GM12878 (cell line): ENCODE results near the gene CDH10. TPM values are rescaled to one million over a fixed set of nuclear protein-coding genes. Genes with fewer than 3 reads are reported as not detected.

Experiments
- ATAC-seq: fragments of 200-7000 bp; cut with Tn5 transposase; 3 replicates; pipeline ENCODE4 v1.9.1; 2020; ENCODE audit warnings: mild to moderate bottlenecking, moderate library complexity
- BruUV-seq: library from RNA; stranded (reverse); fragments of 400-500 nt; replicated peaks from 2 replicates; lab custom pipeline; 2021; lab: Mats Ljungman, UMichigan
- CTCF ChIA-PET: fragments of 300-600 bp; sonication (Branson Sonifier 250); formaldehyde crosslinking; extraction: SDS; loops from one replicate; lab custom pipeline; 2021; ENCODE audit warnings: inconsistent platforms; lab: Yijun Ruan, JAX
- POLR2A ChIA-PET: fragments of 350-600 bp; formaldehyde crosslinking; extraction: SDS; loops from one replicate; lab custom pipeline; 2021; ENCODE audit warnings: inconsistent platforms; lab: Charles Lee
- RAD21 ChIA-PET: fragments of 300-600 bp; sonication (Branson Sonifier 250); formaldehyde crosslinking; loops from one replicate; lab custom pipeline; 2023; ENCODE audit warnings: antibody characterized with exemption; ENCODE audit not compliant: unreplicated experiment; lab: Charles Lee
- SMC1A ChIA-PET: fragments of 300-600 bp; sonication (Branson Sonifier 250); formaldehyde crosslinking; loops from one replicate; lab custom pipeline; 2023; ENCODE audit not compliant: unreplicated experiment, uncharacterized antibody; lab: Charles Lee
- DNase-seq: peaks from one replicate; pipeline ENCODE4 v3.0.0-alpha.2; 2011; ENCODE audit warnings: low read depth, low spot score
- FAIRE-seq: peaks from 3 replicates; lab custom pipeline; 2011; peaks lifted over from hg19 to GRCh38; lab: Jason Lieb, UNC
- H2AFZ ChIP-seq: 2 replicates; pipeline ENCODE4 v1.6.0; 2011; ENCODE audit warnings: low read depth, low read length, control low read depth; ENCODE audit not compliant: control insufficient read depth
- H3K27ac ChIP-seq: 2 replicates; pipeline ENCODE4 v1.5.1; 2011; ENCODE audit warnings: control low read depth; ENCODE audit not compliant: control insufficient read depth, insufficient read depth
- H3K27me3 ChIP-seq, 2 experiments: replicated peaks in 1 of 2; 2 replicates each; pipeline versions ENCODE4 v1.6.0 to v1.6.1; 2011; ENCODE audit warnings: low read length in 1 of 2; ENCODE audit not compliant: control insufficient read depth in 2 of 2, insufficient read depth in 2 of 2
- H3K36me3 ChIP-seq, 2 experiments: 2 replicates each; pipeline ENCODE4 v1.5.1; 2011; ENCODE audit warnings: low read length in 1 of 2; ENCODE audit not compliant: control insufficient read depth in 2 of 2, insufficient read depth in 2 of 2
- H3K4me1 ChIP-seq: 2 replicates; pipeline ENCODE4 v1.6.1; 2011; ENCODE audit warnings: mild to moderate bottlenecking, low read length, moderate library complexity, mixed read lengths; ENCODE audit not compliant: control insufficient read depth, insufficient read depth
- H3K4me2 ChIP-seq: 2 replicates; pipeline ENCODE4 v1.6.0; 2011; ENCODE audit warnings: control low read depth; ENCODE audit not compliant: control insufficient read depth, insufficient read depth
- H3K4me3 ChIP-seq: fragments of 200-600 bp; sonication (generic); 2 replicates; pipeline ENCODE4 v1.5.1; 2016
- H3K79me2 ChIP-seq: 2 replicates; pipeline ENCODE4 v1.6.0; 2011; ENCODE audit warnings: low read length; ENCODE audit not compliant: control insufficient read depth, insufficient read depth
- H3K9ac ChIP-seq: 2 replicates; pipeline ENCODE4 v1.8.0; 2011; ENCODE audit warnings: low read length, control low read depth, mixed read lengths; ENCODE audit not compliant: control insufficient read depth, insufficient read depth
- H3K9me3 ChIP-seq: replicated peaks from 3 replicates; pipeline ENCODE4 v1.5.1; 2011; ENCODE audit warnings: mild to moderate bottlenecking, low read length; ENCODE audit not compliant: control insufficient read depth, insufficient read depth
- H4K20me1 ChIP-seq: 2 replicates; pipeline ENCODE4 v1.6.0; 2011; ENCODE audit not compliant: control insufficient read depth, insufficient read depth
- EGR1 ChIP-seq, 2 experiments: IDR thresholded peaks; 1 replicate in 1 of 2; 2 replicates in 1 of 2; pipeline ENCODE4 v1.6.1; 2011 to 2012; ENCODE audit warnings: low read depth in 2 of 2, low read length in 2 of 2, borderline replicate concordance in 1 of 2, mild to moderate bottlenecking in 1 of 2, moderate library complexity in 1 of 2
- HCFC1 ChIP-seq: fragments of 150-350 bp; IDR thresholded peaks from 2 replicates; pipeline ENCODE4 v1.6.1; 2014; ENCODE audit warnings: low read length
- NRF1 ChIP-seq: conservative IDR thresholded peaks from 2 replicates; pipeline ENCODE4 v1.6.1; 2011; ENCODE audit warnings: mild to moderate bottlenecking, low read depth, low read length, improper control_type of control experiment
- TARDBP ChIP-seq: IDR thresholded peaks from 2 replicates; pipeline ENCODE4 v1.6.1; 2016; ENCODE audit warnings: borderline replicate concordance
- ZNF217 ChIP-seq: fragments of 450-650 bp; IDR thresholded peaks from 2 replicates; pipeline ENCODE4 v1.6.1; 2017; ENCODE audit warnings: antibody characterized with exemption, mild to moderate bottlenecking
- WGBS: methylation state at CpG from one replicate; pipeline ENCODE4 v1.1.6; 2016; ENCODE audit warnings: low lambda C conversion rate; ENCODE audit not compliant: insufficient replicate concordance, insufficient coverage; ENCODE audit errors: missing lambda C conversion rate; 5-methylcytosine and 5-hydroxymethylcytosine counted together
- in situ Hi-C: fragments of 300-500 bp; cut with MboI; formaldehyde crosslinking; loops from 9 replicates; pipeline ENCODE4 v1.14.3; 2018; ENCODE audit warnings: mixed read lengths
- intact Hi-C: fragments of 100-400 bp; cut with micrococcal nuclease; formaldehyde crosslinking; loops from one replicate; pipeline ENCODE4 v1.14.2; 2022; ENCODE audit not compliant: unreplicated experiment
- polyA plus RNA-seq, 11 experiments: library from polyadenylated mRNA; depleted of rRNA in 4 of 11; unstranded in 6 of 11; stranded (reverse) in 5 of 11; fragments of >200 nt; fragmentation: Nextera tagmentation in 4 of 11; fragmentation: Illumina TruSeq in 1 of 11; extraction: Ambion mirVana in 4 of 11; extraction: Trizol in 1 of 11; gene quantifications; 1 replicate in 1 of 11; 2 replicates in 10 of 11; pipeline versions ENCODE4 v1.2.1 to v1.2.3, GENCODE V29; 2011 to 2016; ENCODE audit warnings: inconsistent platforms in 2 of 11, missing spikeins in 2 of 11, low read depth in 1 of 11
- total RNA-seq, 4 experiments: library from RNA; depleted of rRNA in 3 of 4; stranded (reverse); fragments of >200 nt in 3 of 4; fragmentation: Illumina TruSeq in 1 of 4; extraction: Trizol in 1 of 4; gene quantifications; 2 replicates each; pipeline versions ENCODE4 v1.2.1 to v1.2.3, GENCODE V29; 2013 to 2021
- TF ChIP-seq, protein P1 (sequence below): IDR thresholded peaks from 2 replicates; pipeline ENCODE4 v1.6.1; 2012; ENCODE audit warnings: low read depth, low read length, improper control_type of control experiment
- TF ChIP-seq, protein P2 (sequence below): IDR thresholded peaks from 2 replicates; pipeline ENCODE4 v1.6.1; 2011; ENCODE audit warnings: mild to moderate bottlenecking, low read depth, low read length, moderate library complexity; ENCODE audit not compliant: insufficient replicate concordance

CDH10 gene
- total and polyA plus RNA-seq, 10 of the 15 experiments (the other 5 are each of a cell fraction or from before 2014, with no cell fraction given) = 0.04 to 0.05 TPM; not detected in 8

DNA sequence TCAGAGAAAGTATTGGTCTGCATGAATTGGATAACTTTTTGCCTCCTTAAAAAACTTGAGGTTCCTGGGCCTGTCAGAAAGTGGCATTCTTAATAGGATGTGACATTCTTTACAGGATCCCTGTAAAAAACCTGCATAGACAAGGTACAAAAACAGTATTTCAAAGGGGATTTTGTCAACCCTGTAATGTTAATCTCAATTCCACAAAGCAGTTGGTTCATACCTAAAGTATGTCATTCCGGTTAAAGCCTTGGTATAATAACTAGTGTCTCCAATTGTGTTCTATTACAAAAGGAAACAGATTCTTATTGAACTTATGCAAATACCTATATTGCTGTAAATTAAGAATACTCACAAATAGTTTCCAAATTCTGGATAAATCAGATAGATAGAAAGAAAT lies 169.7 kb downstream of the CDH10 start:
- Histone ChIP-seq H3K27me3 (no peaks in the 10 kb centered on the region), H3K79me2 (no peaks in the 10 kb centered on the region), H3K4me1 (no peaks in the 10 kb centered on the region), H3K4me2 (no peak overlapping the region), H3K9ac (no peak overlapping the region), H4K20me1 (no peaks in the 10 kb centered on the region), H3K4me3 (no peak overlapping the region), H3K9me3 (no peaks in the 10 kb centered on the region), H3K36me3 (no peaks in the 10 kb centered on the region), H3K27ac (no peak overlapping the region), H2AFZ (no peak overlapping the region)
- no TSS peak for BruUV-seq
- 64% methylated on average over 1 of the region's 1 CpG for WGBS
- ChIA-PET SMC1A (interaction anchor here (1.1 kb wide), 1 partner anchor 15 kb away, joined by 5 read pairs; no protein-coding TSS in a partner anchor), CTCF (interaction anchor here (0.5 kb wide), 1 partner anchor 49 kb away, joined by 3 read pairs; no protein-coding TSS in a partner anchor), POLR2A (no interaction called here), RAD21 (no interaction called here)
- no peak for FAIRE-seq
- in situ Hi-C loops = no loop called here
- no peak for ATAC-seq
- no peak for TF ChIP-seq EGR1 (IDR thresholded peaks at IDR 0.05; ENCODE audit: borderline replicate concordance in 1 of 2, low read depth in 2 of 2, low read length in 2 of 2)
- TF ChIP-seq NRF1 = no peak
- no peak for TF ChIP-seq ZNF217
- no peak for TF ChIP-seq HCFC1
- TF ChIP-seq, protein P1, sequence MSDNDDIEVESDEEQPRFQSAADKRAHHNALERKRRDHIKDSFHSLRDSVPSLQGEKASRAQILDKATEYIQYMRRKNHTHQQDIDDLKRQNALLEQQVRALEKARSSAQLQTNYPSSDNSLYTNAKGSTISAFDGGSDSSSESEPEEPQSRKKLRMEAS = no peak
- intact Hi-C loops = no loop called here
- DNase-seq = no peak

DNA sequence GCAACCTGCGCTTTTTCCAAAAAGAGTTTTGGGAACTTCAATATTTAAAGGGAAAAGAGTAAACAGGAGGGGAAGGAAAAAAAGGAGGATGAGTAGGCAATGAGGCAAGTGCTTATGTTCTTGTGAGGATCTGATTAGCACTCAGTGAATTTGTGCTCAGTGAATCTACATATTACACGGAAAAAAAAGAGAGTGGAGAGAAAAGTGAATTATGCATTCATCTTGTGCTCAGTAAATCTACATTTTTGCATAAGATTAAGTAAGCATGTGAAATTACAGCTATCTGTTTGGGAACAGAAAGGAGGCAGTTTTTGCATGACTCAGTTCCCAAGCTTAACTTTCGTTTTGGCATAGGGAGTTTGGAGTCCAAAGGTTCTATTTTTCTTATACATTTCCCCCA lies 170.1 kb downstream of the CDH10 start:
- Histone ChIP-seq H3K79me2 (no peaks in the 10 kb centered on the region), H3K36me3 (no peaks in the 10 kb centered on the region), H3K4me2 (no peak overlapping the region), H3K9me3 (no peaks in the 10 kb centered on the region), H3K27ac (no peak overlapping the region), H3K4me3 (no peak overlapping the region), H3K4me1 (no peaks in the 10 kb centered on the region), H3K9ac (no peak overlapping the region), H4K20me1 (no peaks in the 10 kb centered on the region), H2AFZ (no peak overlapping the region), H3K27me3 (no peaks in the 10 kb centered on the region)
- POLR2A ChIA-PET = no interaction called here
- DNase-seq (no peak), FAIRE-seq (no peak), ATAC-seq (no peak)
- BruUV-seq = no TSS peak
- 21% methylated on average over 3 of the region's 3 CpGs for WGBS
- in situ Hi-C loops = no loop called here
- RAD21 ChIA-PET = no interaction called here
- TF ChIP-seq, protein P2, sequence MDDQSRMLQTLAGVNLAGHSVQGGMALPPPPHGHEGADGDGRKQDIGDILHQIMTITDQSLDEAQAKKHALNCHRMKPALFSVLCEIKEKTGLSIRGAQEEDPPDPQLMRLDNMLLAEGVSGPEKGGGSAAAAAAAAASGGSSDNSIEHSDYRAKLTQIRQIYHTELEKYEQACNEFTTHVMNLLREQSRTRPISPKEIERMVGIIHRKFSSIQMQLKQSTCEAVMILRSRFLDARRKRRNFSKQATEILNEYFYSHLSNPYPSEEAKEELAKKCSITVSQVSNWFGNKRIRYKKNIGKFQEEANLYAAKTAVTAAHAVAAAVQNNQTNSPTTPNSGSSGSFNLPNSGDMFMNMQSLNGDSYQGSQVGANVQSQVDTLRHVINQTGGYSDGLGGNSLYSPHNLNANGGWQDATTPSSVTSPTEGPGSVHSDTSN = no peak
- no peak for TF ChIP-seq TARDBP
- CTCF ChIA-PET = interaction anchor here (0.7 kb wide), 2 partner anchors 50 to 601 kb away, joined by 3 read pairs; no protein-coding TSS in a partner anchor
- SMC1A ChIA-PET = interaction anchor here (1.1 kb wide), 1 partner anchor 15 kb away, joined by 5 read pairs; no protein-coding TSS in a partner anchor
- intact Hi-C loops = no loop called here
